ENCODE results near the gene PTAR1.
A peak's percentile ranks its signal among the peaks of the same experiment; 100 is the strongest.

PTAR1 gene

DNA sequence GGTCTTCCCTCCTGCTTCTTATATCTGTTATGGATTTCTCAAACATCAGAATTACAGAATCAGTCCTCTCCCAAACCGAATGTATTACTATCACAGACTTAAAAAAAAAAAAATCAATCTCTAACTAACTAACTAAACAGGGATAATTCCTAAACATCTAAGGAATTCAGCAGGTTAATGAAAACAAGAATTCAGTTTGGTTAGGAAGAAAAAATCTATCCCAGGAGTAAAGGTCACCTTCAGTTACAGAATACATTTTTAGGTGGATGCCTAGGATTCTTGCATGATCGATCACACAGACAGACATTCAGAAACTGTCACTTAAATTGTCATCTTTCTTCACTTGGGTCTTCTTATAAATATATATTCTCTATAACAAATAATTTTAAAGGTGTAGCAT, 11.5 kb downstream of the PTAR1 start:
- DNase-seq (ENCODE audit: low spot score) = no peak

- DNase-seq (ENCODE audit: low spot score) = no peak
These were observed 12.8 kb downstream of the PTAR1 start for GRCh38 chr9:69746859-69747560.

DNA sequence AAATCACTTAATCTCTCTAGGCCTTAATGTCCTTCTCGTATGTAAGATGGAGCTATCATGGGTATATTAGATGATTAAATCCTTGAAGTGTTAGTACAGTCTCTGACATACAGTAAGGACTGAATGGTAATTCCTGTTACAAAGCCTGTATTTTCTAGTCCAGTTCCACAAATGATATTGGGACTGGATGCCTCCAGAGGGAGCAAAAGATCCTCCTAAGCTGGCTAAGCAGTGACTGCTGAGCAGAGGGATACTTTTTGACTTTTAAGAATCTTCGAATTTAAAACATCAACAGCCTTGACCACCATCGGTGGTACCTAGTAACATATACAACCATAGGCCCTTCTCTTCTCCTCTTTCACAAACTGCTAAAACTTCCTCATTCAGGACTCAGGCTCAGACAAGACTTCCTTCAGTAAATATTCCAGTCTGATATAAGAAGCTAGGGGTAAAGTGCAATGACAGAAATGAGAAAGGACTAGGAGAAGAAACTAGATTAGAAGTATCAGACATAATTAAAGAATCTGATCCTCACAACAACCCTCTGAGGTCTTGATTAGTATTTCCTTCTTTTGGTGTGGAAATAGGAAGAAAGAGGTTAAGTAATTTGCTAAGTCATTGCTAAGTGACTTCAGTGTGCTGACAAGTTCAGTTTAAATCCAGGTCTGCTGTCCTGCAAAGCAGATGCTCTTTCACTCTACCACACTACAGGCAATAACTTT, 13.9 kb downstream of the PTAR1 start:
- DNase-seq (ENCODE audit: low spot score) = peak; percentile 39

DNA sequence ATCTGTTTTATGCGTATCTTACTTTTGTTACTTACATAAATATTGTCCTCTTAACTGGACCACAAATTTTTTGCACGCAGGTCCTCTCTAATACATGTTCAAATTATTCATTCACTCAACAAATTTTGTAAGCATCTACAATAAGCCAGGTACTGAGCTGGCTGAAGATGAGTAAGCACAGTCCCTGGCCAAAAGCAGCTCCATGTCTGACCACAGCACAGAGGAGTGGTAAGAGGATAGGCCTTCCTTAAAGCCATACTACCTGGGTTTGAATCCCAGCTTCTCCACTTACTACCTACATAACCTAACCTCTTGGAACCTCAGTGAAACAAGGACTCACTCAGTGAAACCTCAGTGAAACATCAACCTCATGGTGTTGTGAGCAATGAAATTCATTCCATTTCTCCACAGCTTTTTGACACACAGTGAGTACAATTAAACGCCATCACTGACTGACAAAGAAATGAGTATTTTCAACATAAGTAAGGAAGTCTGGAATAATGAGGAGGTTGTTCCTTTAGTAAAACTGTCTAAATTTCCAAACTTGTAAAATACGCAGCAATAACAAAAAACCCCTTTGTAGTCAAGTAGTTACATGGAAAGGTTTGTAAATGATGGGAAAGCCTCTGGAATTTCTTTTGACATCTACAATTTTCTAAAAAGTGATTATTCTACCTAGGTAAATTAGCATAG, 15.0 kb downstream of the PTAR1 start:
- DNase-seq (ENCODE audit: low spot score) = no peak

GRCh38 chr9:69743930-69744329, 15.9 kb downstream of the PTAR1 start:
- no peak for DNase-seq (ENCODE audit: low spot score)

DNA sequence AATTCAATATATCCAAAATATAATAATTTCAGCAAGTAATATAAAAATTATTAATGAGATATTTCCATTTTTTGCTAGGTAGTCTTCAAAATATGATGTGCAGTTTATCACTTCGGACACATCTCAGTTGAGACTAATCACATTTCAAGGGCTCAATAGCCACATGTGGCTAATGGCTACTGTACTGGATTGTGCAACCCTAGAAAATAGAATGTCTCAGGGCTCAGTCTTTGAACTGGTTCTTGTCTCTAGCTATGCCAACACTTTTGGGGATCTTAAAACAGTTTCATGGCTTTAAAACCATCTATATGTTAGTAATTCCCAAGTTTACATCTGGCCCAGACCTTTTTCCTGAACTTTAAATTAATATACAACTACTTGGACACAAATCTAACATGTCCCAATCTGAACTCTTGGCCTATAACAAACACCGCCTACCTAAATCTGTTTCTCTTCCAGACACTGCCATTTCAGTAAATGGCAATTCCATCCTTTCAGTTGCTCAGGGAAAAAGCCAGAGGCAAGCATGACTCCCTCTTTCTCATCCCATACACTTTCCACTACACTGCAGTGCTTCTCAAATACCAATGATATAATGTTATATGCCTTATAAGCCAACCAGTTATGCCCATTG, 18.8 kb downstream of the PTAR1 start:
- no peak for DNase-seq (ENCODE audit: low spot score)

DNA sequence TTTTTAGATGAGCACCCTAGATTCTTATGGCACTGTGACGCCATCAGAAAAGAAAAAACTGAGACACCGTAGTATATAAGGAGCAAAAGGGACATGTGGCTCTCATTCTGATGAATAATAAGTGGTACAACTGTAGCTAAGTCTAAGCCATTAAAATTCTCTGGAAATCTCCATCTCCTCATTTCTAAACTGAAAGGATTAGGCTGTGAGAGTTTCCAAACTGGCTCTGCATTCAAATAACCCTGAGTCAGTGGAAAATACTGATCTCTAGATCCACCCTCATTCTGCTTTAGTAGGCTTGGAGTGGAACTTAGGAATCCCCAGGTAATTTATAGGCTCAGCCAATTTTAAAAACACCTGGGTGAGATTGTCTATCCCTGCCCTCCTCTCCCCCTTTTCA, 28.5 kb downstream of the PTAR1 start:
- DNase-seq (ENCODE audit: low spot score) = no peak

GRCh38 chr9:69719983-69720382, 39.8 kb downstream of the PTAR1 start:
- no peak for DNase-seq (ENCODE audit: low spot score)

DNA sequence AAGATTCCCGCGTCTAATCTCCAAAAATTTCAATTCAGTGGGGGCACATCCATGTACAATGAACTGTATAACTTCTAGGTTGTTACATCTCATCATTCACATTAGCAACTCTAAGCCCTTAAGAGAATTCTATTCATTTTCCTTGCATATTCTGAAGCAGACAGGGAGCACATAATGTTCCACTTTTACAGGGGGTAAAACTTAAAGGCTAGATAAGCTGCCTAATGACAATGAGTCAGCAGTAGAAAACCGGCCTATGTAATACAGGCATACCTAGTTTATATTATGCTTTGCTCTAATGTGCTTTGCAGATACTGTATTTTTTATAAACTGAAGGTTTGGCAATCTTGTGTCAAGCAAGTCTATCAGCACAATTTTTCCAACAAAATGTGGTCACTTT, 40.4 kb downstream of the PTAR1 start:
- DNase-seq (ENCODE audit: low spot score) = no peak

GRCh38 chr9:69718218-69718617, 41.6 kb downstream of the PTAR1 start:
- no peak for DNase-seq (ENCODE audit: low spot score)

GRCh38 chr9:69715825-69716224, 44.0 kb downstream of the PTAR1 start:
- no peak for DNase-seq (ENCODE audit: low spot score)

DNA sequence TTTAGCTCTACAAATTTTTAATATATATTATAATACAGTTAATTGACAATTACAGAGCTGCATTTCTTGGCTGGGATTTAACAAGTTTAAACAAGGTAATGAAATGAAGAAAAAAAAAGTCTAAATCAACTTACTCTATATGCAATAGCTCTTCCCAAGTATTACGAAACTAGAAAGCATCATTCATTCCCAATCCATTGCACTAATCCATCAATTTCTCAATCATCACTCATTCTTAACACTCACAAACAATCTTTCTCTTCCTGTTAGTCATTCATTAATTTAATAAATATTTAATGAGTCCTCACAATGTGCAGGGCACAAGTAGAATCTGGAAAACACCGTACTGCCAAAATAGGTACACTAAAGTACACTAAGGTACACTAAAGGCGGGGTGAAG, 44.7 kb downstream of the PTAR1 start:
- no peak for DNase-seq (ENCODE audit: low spot score)

DNA sequence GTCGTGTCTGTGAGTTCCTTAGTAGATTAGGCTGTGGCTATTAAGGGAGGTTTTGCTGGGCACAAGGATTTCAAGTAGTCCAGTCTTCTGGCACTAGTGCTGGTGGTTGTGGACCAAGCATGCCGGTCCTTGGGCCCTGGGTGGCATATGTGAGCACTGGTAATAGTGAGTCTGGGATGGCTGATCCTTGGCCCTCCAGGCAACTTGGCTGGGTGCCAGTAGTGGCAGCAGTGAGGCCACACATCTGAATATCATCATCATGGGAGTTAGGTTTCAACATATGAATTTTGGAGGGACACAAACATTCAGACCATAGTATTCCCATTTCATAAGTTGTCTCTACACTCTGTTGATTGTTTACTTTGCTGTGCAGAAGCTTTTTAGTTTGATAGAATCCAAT, 62.3 kb downstream of the PTAR1 start:
- DNase-seq (ENCODE audit: low spot score) = no peak

GRCh38 chr9:69696802-69697201, 63.0 kb downstream of the PTAR1 start:
- no peak for DNase-seq (ENCODE audit: low spot score)

DNA sequence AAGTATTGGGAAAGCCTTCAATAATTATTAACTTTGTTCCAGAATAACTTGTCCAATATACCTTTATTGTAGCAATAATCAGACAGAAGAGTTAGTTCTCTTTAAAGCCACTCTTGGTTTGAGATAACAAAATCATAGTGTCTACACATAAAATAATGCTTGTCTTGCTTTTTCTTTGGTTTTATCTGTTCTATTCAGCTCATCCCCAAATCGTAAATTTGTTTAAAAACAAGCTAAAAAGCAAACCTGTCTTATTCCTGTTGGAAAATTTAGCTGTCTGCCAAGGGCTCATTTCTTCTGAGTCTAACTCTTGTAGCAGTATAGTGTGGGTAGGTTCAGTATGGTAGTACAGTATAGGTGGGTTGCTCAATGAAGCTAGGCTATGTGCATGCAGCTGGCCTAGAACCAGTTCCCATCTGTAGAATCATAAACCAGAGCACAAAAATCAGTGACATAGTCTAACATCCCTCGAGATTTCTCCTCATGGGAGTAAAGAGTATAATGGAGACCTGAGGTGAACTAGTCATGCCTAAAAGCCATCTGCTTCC, 69.7 kb downstream of the PTAR1 start:
- DNase-seq (ENCODE audit: low spot score) = no peak

DNA sequence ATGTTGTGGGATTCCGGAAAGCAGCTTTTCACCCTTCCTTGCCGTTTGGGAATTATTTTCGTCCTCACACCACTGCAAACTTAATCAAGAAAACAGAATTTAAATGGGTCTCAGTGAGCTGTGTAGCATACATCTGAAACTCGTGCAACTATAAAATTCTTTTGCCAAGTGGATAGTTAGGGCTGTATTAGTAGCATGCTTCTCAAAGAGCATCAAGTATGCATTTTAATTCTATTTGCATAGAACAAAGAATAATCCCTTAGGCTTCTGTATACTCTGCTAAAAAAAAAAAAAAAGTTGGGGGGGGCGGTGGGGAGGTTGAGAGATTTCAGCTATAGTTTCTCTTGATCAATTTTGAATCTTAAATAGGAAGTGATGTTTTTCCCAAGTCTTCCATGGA, 75.9 kb downstream of the PTAR1 start:
- no peak for DNase-seq (ENCODE audit: low spot score)

DNA sequence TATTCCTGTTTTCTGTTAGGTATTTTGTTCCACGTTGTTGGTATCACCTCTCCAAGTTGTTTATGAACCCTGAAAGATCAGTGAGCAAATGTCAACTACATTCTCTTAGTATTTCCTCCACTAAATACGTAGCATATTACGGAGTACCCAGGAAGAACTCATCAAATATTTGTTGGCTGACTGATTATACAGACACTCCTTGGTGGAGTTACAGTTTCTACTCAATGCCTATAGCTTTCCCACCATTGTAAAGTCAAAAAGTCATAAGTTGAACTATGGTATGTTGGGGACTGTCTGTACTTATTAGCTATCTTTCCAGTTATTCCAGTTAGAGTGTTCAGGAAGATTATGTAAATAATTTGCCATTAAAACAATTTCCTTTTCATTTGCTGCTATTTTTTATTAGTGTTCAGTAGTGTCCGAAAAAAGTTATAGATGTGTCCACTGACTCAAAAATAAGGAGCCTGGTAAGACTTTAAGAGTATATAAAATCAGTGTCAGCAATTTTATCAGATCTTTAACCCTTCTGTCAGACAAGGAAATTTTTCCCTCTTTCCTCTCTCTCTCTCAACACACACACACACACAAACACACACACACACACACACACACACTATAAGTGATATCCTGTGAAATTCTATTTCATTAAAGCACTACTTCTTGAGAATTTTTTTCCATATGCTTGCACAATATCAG, 80.8 kb downstream of the PTAR1 start:
- no peak for DNase-seq (ENCODE audit: low spot score)

DNA sequence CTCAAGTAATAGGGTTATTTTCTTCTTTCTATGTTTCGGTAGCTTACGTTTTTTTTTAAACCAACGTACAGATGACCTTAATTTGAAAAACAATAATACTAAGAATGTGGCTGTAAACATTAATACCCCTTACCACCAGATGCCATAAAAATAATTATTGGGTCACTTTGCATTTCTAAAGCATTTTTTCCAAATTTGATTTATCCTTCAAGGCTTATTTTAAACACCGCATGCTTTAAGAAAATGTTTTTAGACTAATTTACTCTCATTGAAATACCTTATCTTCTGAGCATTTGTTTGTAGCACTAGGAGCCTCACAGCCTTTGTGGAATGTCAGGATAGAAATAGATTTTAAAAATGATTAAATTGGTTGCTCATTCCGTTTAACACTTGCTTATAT, 81.9 kb downstream of the PTAR1 start:
- no peak for DNase-seq (ENCODE audit: low spot score)

GRCh38 chr9:69675563-69675962, 84.2 kb downstream of the PTAR1 start:
- no peak for DNase-seq (ENCODE audit: low spot score)

- DNase-seq (ENCODE audit: low spot score) = peak; percentile 66
These were observed 84.9 kb downstream of the PTAR1 start for GRCh38 chr9:69674716-69675438.

- DNase-seq (ENCODE audit: low spot score) = no peak
These were observed 85.6 kb downstream of the PTAR1 start for GRCh38 chr9:69674112-69674685.
